NB4 (cell line): ENCODE measurements around the gene PILRA.

Source experiments
- CTCF ChIP-seq: IDR thresholded peaks from one replicate; pipeline ENCODE4 v1.5.1; 2012; ENCODE audit warnings: low read depth, low read length
- MYC ChIP-seq: IDR thresholded peaks from 2 replicates; pipeline ENCODE4 v1.6.1; 2011; ENCODE audit warnings: low read depth, low read length
- POLR2A ChIP-seq: IDR thresholded peaks from 2 replicates; pipeline ENCODE4 v1.6.1; 2011; ENCODE audit warnings: mild to moderate bottlenecking; ENCODE audit not compliant: insufficient read length; ENCODE audit errors: extremely low read depth
- TF ChIP-seq, protein P1 (sequence below): IDR thresholded peaks from 2 replicates; pipeline ENCODE4 v1.6.1; 2011; ENCODE audit warnings: low read depth, low read length

DNA sequence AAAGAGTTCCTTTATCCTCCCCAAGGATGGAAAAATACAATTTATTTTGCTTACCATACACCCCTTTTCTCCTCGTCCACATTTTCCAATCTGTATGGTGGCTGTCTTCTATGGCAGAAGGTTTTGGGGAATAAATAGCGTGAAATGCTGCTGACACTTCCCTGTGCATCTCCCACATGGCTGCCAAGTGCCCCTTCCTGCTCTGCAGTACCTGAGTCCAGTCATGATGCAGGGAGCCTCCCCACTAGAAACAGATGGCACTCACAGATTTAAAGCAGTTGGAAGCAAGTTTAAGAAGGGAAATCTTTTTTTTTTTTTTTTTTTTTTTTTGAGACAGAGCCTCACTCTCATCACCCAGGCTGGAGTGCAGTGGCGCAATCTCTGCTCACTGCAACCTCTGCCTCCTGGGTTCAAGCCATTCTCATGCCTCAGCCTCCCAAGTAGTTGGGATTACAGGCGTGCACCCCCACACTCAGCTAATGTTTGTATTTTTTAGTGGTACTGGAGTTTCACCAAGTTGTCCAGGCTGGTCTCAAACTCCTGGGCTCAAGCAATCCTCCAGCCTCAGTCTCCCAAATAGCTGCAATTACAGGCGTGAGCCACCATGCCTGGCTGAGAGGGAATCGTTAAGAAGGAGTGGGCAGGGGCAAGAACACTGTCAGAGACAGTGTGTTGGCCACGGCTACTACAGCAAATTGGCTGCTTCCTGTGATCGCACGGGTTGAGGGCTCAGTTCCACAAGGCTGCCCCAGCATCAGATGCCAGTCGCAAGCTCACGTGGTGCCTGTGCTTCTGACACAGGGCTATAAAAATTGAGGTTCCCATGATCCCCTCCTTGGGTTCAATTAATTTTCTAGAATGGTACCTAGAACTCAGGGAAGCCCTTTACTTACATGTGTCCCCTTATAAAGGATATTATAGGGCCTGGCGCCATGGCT is 5.3 kb upstream of the PILRA start:
- TF ChIP-seq CTCF (no peak), POLR2A (peak; percentile 4), MYC (no peak)
- TF ChIP-seq, protein P1, sequence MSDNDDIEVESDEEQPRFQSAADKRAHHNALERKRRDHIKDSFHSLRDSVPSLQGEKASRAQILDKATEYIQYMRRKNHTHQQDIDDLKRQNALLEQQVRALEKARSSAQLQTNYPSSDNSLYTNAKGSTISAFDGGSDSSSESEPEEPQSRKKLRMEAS = no peak
